BLaER1 (cell line): ENCODE data around the gene PGR.

Source experiments
- H3K27ac ChIP-seq: shearing (Covaris generic); formaldehyde crosslinking; 2 replicates; pipeline ENCODE4 v1.8.1; 2022
- H3K27me3 ChIP-seq: shearing (Covaris generic); formaldehyde crosslinking; 2 replicates; pipeline ENCODE4 v1.8.1; 2022
- H3K36me3 ChIP-seq: shearing (Covaris generic); formaldehyde crosslinking; 2 replicates; pipeline ENCODE4 v1.8.1; 2022
- H3K4me1 ChIP-seq: shearing (Covaris generic); formaldehyde crosslinking; 2 replicates; pipeline ENCODE4 v1.8.1; 2022
- H3K4me2 ChIP-seq: shearing (Covaris generic); formaldehyde crosslinking; 2 replicates; pipeline ENCODE4 v1.8.1; 2022
- H3K4me3 ChIP-seq: shearing (Covaris generic); formaldehyde crosslinking; 2 replicates; pipeline ENCODE4 v1.8.1; 2022
- H3K9ac ChIP-seq: shearing (Covaris generic); formaldehyde crosslinking; 2 replicates; pipeline ENCODE4 v1.8.1; 2022
- H3K9me3 ChIP-seq: shearing (Covaris generic); formaldehyde crosslinking; 2 replicates; pipeline ENCODE4 v1.8.1; 2022
- H4K20me1 ChIP-seq: shearing (Covaris generic); formaldehyde crosslinking; 2 replicates; pipeline ENCODE4 v1.8.1; 2022
- Cebpa-rat ChIP-seq: shearing (Covaris generic); IDR thresholded peaks from 2 replicates; pipeline ENCODE4 v1.8.1; 2022

Gene PGR

DNA sequence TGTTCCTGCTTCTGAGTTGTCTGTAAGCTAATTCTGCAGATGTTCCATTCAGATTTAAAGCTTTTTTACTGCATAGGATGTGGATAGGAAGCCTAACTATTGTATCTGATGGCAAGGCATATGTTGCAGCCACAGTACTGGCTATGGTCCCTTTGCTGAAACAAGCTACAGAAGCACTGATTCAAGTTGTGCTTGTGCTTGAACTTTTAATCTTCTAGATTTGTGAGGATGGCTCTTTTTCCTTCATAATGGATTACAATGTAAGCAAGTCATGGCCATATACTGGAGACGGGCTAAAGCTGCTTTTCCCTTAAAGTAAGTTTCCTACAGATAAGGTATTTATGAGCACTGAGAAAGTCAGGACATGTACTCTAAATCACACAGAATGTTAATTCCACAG is 138.7 kb downstream of the PGR start:
- Histone ChIP-seq H4K20me1 (no peaks in the 10 kb centered on the region), H3K4me1 (no peaks in the 10 kb centered on the region), H3K4me3 (no peak overlapping the region), H3K4me2 (no peak overlapping the region), H3K27me3 (no peaks in the 10 kb centered on the region), H3K36me3 (peaks cover 10% of the 10 kb centered on the region; the same call in 1 of the 2 replicates), H3K9me3 (no peaks in the 10 kb centered on the region), H3K9ac (no peak overlapping the region), H3K27ac (no peak overlapping the region)
- no peak for TF ChIP-seq Cebpa-rat

DNA sequence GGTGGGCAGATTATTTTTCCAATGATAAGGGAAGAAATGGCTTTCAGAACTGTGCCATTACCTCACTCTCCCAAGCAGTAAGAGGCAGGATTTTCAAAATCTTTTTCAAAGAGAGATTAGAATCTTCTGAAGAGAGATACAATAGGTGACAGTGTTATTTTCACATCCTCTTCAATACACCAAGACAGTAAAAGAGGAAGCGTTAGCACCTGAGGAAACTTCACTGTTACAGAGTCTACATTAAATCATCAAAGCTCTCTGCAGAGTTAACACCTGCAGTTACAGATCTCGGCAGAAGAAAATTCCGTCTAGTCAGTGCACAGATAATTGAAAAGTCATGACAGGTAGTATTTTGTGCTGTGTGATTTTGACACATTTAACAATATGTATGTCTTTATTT is 144.9 kb downstream of the PGR start:
- TF ChIP-seq Cebpa-rat, result no peak
- H3K4me2 ChIP-seq, result no peak overlapping the region
- H3K27ac ChIP-seq, result no peak overlapping the region
- H3K4me3 ChIP-seq, result no peak overlapping the region
- peaks cover 15% of the 10 kb centered on the region; the same call in 1 of the 2 replicates for H3K36me3 ChIP-seq
- H3K27me3 ChIP-seq, result no peaks in the 10 kb centered on the region
- H3K9ac ChIP-seq, result no peak overlapping the region
- no peaks in the 10 kb centered on the region for H3K4me1 ChIP-seq
- H3K9me3 ChIP-seq, result no peaks in the 10 kb centered on the region
- no peaks in the 10 kb centered on the region for H4K20me1 ChIP-seq

DNA sequence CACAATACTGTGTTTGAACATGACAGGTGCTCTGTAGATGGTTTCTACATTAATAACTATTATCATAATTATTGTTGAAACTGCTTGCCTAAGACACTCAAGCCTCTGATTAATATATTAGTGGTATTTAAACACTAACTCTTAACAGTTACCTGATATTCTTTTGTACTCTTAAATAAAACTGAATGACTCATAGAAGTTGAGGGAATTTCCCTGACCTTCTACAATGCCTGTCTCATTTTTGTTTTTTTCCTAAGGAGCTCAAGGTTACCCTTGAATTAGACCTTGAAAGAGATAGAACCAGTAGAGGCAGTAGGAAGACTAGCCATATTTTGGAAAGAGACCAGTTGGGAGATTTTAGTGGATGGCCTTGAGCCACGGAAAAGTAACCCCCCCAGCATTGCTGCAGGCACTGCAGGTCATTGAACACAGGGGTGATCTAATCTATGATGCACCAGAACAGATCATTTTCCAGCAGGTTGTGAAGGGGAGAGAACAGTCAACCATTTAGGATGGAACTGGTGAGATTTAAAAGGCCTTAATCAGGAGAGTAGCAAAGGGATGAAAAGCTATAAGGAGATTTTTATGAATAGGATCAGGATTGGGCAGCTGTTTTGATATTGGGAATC is 148.3 kb downstream of the PGR start:
- Histone ChIP-seq H3K9me3 (no peaks in the 10 kb centered on the region), H3K4me2 (no peak overlapping the region), H3K27ac (no peak overlapping the region), H4K20me1 (no peaks in the 10 kb centered on the region), H3K9ac (no peak overlapping the region), H3K27me3 (no peaks in the 10 kb centered on the region), H3K4me1 (no peaks in the 10 kb centered on the region), H3K36me3 (peaks cover 26% of the 10 kb centered on the region), H3K4me3 (no peak overlapping the region)
- TF ChIP-seq Cebpa-rat, result no peak

DNA sequence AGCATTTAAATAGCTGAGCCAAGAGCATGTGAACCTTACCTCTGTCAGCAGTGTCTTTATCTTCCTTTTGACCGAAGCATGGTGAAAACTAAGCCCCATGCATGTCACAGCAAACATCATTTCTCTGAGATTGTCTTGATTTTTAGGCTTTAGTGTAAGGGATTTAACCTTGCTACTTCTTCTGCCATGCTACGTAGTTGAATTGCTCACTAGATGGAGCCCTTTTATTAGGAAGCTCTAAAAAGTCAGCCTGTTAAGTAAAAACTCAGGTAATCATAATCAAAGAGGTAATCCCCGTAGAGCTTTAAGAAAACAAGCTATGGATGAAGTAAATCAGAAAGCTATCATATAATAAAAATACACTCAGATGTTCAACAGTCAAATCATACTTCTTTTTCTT is 149.5 kb downstream of the PGR start:
- Histone ChIP-seq H3K4me2 (no peak overlapping the region), H3K4me1 (no peaks in the 10 kb centered on the region), H3K36me3 (peaks cover 24% of the 10 kb centered on the region), H3K4me3 (no peak overlapping the region), H3K27ac (no peak overlapping the region), H3K9ac (no peak overlapping the region), H4K20me1 (no peaks in the 10 kb centered on the region), H3K9me3 (no peaks in the 10 kb centered on the region), H3K27me3 (no peaks in the 10 kb centered on the region)
- TF ChIP-seq Cebpa-rat, result no peak
